Activated CD4-positive, alpha-beta T cell treated with anti-CD3 and anti-CD28 coated beads, Interleukin-2, Interleukin-4, amounts not matched to agents 100 ng/mL and 50 ng/mL, durations not matched to agents 16 hours and 8 hours (primary cell): Measurements from ENCODE around the gene ZNF107.

ENCODE experiments used
- DNase-seq: peaks from one replicate; pipeline ENCODE4 v3.0.0-alpha.2; 2020; ENCODE audit warnings: low spot score

ZNF107 gene

DNA sequence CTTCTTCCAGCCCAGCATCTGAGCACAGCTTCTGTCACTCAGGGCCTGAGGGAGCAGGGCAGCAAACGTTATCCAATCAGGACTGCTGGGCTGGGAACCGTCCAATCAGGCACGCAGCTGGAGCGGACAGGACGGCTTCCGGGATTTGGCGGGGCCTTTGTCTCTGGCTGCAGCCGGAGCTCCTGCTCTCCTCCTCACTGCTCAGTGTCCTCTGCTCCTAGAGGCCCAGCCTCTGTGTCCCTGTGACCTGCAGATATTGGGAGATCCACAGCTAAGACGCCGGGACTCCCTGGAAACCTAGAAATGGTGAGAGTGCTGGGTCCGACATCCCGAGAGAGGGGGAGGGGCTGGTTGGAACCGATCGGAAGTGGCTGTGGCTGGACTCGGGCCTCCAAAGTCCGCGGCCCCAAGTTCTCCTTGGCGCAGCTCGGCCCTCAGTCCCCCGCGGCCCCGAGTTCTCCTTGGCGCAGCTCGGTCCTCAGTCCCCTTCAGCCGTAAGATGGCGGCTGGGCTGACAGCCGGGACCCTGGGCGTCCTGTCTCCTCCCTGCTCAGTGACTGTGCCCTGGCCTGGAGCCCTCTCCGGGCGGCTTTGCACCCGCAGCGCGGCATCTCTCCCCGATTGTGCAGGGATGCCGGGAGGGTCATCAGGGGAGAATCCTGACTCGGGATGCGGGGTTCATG is at the start of gene ZNF107:
ZNF107 (plus strand) TSS at position 154 of the 683 bp plus-strand sequence; CDS start at position 304, 150 bp downstream.
- DNase-seq, result peak; percentile 90

DNA sequence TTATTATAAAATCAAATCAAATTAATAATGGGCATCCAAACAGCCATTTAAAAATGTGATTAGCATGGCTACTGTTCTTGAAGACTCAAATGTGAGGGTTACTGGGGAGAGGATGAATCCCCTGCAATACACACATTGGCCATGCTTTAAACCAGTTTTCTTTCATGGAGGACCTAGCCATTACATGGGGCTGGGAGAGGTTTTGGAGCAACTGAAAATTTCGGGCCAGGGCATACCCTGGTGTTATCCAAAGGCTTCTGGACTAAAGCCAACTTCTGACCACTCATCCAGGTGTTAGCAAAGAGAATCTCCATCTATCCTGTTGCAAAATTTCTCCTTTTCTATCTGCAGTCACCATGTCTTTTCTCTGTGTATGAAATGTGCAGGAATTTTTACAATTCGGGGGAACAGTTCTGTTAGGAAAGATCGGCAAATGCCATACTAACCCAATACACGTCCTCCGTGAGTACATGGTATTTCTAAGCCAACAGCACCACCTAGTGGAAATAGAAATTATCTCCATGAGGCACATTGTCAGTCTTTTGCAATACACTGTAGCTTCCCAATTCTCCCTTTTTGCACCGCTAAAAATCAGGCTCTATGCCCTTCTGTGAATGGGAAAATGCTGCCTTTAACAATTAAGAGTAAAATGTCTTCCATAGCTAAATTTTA is 47.0 kb upstream of the ZNF107 start:
- DNase-seq, result peak; percentile 44

DNA sequence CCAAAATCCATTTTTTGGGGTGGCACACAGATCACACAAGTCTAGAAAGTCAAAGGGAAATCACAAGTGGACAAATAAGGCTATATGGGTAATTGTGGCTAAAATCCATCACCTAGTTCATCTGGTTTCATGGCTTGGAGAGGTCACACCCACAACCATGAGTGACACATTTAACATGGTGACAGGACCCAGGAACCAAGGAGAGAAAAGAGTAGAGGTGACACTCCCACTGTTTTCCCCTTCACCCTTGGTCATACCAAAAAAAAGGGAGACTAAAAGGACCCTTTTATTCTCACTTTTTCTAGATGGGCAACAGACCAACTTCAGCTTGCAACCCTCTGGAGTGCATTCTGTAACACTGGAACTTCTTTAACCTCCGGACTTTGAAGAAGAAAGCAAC is 46.2 kb upstream of the ZNF107 start:
- DNase-seq, result no peak

DNA sequence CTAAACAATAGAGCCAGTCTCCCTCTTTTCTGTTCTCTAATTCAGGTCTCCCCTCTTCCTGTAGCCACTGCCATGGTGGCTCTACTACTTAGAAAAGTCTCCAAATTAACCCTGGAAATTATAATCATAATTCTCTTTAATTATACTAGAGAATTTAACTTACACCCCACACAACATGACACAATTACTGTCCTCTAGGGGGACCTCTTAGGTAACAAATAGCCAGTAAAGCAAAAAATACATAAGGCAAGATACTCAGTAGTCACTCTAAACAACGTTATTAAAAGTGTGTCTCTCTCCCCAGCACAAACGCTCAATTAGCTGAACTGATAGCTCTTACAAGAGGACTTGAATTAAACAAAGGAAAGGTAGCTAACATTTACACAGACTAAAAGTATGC is 44.3 kb upstream of the ZNF107 start:
- DNase-seq, result no peak

DNA sequence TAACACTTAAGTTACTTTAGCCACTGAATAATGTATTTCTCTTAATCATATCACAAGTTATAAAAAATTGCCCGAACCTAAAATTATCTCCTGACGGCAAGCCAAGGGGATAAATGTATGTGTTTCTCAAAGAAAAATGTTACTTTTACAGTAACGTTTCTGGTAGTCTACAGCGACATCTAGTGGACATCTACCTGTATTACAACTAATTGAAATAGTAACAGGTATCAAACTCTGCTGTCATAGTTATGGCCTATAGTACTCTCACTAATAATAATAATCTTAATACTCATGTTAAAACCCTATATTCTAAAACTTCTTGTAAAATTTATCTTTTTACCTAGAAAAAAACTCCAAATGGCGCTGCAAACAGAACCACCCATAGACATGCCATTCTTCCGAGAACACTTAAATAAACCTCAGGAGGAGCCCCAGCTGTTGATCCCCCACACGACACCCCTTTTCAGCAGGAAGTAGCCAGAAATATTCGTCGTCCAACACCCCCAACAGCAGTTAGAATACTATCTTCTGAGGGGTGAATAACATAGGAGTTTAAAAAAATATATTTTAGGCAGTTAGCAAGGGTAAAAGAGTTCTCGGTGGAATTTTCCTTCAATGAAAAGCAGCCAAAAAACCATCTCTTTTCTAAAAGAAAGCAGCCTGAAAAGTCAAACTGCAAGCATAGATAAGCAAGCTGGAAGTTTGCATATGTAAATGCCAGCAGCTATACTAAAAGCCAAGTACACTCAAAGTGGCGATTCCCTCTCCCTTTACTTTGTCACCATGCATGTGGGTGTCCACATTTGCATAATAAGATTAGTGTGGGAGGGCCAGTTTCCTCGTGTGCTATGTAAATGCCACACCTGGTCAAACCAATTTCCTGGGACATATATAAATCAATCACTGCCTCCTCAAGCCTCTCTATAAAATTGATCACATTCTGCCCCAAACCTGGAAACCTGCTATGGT is 40.5 kb upstream of the ZNF107 start:
- DNase-seq, result peak; percentile 25

DNA sequence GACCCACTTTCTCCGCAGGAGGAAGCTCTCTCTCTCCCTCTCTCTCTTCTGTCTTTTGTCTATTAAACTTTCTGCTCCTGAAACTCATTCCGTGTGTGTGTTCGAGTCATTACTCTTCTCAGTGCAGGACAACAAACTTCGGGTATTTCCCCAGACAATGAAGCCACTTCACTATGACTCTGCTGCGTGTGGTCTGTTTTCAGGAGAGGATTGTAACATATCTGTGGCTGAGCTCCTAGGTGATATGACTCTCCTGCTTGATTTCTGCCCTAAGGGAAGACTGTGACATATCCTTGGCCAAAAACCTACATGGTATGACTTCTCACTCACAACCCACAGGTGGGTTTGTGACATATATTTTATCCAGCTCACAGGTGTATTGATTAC is 39.9 kb upstream of the ZNF107 start:
- no peak for DNase-seq

DNA sequence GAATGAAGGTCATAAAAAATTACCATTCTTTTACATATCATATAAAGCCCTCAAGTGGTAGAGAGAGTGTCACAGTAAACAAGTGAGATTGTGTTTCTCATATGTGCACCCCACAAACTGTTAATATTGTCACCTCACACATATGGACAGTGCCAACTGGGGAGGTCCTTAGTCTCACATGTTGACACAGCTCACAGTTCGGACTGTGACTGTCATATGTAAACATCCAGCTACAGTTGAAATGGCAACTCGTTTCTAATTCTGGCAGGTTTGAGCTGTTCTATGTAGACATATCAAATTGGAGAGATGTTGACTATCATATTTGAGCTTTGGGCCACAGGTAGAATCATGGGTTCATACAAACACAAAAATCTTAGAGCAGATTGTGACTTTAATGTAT is 39.4 kb upstream of the ZNF107 start:
- no peak for DNase-seq

DNA sequence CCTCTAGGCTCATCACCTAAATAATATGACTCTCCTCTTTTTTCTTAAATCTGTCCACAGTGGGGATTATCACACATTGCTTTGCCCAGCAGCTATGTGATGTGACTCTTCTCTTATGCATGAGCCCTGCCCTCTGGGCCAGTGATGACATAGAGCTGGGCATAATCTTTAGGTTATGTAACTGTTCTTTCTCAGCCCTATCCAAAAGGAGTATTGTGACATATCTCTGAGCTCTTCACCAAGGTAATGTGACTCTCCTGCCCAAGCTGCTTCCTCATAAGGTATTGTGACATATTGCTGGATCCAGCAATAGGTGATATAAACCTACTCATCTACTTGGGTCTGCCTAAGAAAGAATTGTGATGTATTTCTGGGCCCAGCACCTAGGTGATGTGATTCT is 37.7 kb upstream of the ZNF107 start:
- DNase-seq, result no peak

DNA sequence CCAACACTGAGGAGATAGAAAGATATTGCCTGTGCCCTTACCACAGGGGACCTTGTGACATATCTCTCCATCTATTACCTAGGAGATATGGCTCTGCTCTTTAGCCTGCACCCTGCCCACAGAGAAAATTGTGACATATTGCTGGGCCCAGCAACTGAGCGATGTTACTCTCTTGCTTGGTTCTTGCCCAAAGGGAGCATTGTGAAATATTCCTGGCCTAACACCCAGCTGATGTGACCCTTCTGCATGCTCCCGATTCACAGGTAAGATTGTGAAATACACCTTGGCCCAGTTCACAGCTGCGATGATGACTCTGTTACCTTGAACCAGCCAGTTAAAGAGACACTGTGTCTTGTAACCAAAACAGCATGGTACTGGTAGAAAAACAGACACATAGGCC is 37.2 kb upstream of the ZNF107 start:
- DNase-seq, result no peak

DNA sequence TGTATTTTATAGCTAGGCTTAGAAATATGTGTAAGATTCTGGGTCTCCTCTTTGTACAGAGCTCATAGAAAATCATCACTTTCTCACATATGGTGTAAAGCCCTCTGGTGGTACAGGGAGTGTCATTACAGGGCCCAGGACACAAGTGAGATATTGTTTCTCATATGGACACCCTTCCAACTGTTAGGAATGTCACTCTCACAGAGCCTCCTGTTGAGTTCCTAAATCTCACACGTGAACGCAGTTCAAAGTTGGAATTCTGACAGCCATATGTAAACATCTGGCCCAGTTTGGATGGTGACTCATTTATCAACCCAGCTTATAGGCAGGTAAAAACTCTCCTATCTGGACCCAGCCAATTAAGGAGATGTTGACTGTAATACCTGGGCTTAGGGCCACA is 35.4 kb upstream of the ZNF107 start:
- no peak for DNase-seq

DNA sequence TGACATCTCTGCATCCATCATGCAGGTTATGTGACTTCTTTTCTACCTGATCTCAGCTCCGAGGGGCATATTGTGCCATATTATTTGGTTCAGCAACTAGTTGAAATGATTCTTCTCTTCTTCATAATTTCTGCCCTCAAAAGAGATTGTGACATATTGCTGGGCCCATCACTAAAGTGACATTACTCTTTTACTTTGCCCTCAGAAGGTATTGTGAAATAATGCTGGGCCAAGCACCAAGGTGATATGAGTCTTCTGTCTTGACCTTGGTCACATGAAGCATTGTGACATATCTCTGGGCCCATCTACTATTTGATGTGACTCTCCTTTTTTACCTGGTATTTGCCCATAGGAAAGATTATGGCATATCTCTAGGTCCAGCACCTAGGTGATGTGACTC is 33.9 kb upstream of the ZNF107 start:
- no peak for DNase-seq

DNA sequence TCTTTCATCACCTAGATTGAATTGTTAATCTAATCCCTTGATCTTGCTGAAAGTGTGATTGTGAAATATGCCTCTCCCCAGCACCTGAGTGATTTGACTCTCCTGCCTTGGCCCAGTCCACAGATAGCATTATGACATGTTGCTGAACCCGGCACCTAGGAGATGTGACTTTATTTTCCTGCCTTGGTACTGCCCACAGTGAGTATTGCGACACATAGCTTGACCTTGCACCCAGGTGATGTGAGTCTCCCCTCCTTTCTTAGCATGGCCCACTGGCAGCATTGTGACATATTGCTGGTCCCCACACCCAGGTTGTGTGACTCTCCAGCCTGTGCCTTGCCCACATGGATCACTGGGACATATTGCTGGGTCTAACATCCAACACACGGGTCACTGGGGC is 32.5 kb upstream of the ZNF107 start:
- no peak for DNase-seq

DNA sequence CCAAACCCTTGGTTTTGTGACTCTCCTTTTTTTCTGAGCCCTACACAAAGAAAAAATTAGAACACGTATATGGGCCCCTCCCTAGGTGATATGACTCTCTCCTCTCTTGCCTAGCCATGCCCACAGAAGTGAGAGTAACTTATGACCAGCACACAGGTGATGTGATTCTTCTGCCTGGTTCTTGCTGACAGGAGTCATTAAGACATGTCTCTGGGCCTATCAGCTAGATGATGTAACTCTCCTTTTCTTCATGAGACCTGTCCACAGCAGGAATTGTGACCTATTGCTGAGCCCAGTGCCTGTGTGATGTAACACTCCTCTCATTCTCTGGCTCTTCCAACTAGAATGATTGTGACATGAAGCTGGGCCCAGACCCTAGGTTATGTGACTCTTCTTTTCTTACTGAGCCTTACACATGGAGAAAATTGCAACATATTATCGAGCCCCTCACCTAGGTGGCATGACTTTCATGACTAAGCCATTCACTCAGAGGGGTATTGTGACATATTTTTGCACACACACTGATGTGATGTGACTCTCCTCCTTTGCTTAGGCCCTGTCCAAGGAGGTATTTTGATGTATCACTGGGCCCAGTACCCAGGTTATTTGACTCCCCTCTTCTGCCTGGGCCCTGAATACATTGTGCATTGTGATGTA is 31.4 kb upstream of the ZNF107 start:
- no peak for DNase-seq

DNA sequence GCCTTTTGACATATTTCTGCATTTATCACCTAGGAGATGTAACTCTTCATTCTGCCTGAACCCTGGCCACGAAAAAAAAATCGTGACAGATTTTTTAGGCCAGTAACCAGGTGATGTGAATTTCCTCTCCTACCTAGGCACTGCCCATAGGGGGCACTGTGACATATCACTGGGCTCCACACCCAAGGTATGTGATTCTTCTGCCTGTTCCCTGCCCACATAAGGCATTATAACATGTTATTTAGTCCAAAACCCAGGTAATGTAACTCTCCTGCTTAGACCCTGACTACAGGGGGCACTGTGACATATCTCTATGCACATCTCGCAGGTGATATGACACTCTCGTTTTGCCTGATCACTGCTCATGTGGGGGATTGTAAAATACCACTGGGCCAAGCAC is 29.5 kb upstream of the ZNF107 start:
- no peak for DNase-seq

DNA sequence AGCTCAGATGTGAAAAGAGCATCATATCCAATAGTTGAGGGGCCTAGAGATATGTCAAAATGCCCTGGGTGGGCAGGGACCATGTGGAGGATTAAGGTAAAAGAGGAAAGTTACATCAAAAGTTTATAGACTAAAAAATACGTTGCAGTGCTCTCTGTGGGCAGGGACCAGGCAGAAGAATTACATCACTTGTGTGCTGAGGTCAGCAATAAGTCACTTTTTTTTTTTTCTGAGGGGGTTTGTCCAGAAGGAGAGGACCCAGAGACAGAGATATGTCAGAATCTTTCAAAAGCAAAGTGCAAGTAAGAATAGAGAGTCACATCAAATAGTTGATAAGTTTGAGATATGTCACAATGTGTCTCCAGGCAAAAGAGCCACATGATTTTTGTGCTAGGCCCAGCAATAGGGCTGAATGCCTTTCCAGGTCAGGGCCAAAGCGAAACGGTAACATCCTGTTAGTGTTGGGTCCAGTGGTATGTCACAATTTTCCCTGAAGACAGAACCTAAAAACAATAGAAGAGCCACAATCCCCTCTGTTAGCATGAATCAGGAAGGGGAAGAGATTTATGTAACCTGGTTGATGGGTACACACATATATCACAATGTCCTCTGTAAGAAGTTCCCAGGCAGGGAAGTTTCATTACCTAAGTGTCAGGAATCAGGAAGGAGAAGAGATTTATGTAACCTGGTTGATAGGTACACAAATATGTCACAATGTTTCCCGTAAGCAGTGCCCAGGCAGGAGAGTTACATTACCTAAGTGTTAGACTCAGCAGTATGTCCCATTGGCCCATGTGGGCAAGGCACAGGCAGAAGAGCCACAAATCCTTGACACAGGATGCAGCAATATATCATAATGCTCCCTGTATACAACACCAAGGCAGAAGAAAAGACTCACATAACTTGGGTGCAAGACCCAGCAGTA is 28.1 kb upstream of the ZNF107 start:
- DNase-seq, result no peak

DNA sequence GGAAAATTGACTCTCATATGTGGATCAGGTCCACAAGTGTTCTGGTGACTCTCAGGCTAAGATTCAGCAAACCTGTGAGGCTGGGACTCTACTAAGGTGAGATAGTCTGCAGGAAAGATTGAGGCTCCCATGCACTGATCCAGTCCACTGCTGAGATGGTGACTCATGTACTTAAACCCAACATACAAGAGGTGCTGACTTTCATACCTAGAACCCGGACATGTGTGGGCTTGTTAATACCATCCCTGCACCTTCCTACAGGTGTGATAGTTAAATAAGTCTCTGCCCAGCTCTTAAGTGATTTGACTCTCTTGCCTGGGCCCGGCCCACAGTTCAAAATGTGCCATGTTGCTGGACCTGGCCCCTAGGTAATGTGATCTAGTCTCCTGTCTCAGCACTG is 27.1 kb upstream of the ZNF107 start:
- DNase-seq, result no peak

DNA sequence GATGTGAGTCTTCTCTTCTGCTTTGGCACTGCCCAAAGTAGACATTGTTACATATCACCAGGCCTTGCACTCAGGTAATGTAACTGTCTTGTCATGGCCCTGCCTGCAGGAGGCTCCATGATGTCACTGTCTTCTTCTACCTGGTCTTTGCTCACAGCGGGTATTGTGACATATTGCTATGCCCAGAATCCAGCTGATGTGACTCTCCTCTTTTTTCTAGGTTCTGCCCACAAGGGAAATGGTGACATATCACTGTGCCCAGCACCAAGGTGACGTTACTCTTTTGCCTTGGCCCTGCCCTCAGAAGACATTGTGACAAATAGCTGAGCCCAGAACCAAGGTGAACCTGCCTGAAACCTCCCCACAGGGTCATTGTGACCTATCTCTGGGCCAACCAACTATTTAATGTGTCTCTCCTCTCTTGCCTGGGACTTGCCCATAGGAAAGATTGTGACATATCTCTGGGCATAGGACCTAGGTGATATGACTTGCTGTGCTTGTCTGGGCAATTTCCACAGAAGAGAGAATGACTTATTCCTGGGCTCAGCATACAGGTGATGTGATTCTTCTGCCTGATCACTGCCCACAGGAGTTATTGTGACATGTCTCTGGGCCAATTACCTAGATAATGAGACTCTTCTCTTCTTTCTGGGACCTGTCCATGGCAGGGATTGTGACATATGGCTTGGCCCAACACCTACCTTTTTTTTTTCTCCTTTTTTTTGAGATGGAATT is 26.5 kb upstream of the ZNF107 start:
- DNase-seq, result no peak

DNA sequence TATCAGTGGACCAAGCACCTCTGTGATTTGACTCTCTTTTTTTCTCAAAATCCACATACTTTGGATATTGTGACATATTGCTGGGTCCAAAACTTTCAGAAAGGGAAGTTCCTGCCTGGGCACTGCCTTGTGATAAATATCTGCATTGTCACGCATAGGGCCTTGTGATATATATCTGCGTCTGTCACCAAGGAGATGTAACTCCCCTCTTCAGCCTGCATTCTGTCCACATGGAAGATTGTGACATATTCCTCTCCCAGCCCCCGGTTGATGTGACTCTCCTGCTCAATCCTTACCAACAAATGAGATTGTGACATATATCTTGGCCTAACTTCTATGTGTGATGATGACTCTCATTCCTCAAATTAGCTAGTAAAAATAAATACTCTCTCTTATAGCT is 25.4 kb upstream of the ZNF107 start:
- no peak for DNase-seq

DNA sequence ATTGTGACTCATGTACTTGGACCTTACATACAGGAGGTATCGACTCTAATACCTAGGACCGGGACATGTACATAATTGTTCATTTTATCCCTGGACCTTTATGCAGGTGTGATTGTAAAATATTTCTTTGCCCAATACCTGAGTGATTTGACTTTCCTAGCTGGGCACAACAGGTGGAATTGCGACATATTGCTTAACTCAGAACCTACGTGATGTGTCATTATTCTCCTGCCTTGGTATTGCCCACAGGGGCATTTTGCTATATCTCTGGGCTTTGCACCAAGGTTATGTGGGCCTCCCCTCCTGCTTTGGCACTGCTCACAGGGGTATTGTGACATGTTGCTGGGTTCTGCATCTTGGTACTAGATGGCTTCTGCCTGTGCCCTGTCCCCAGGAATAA is 23.9 kb upstream of the ZNF107 start:
- DNase-seq, result no peak

DNA sequence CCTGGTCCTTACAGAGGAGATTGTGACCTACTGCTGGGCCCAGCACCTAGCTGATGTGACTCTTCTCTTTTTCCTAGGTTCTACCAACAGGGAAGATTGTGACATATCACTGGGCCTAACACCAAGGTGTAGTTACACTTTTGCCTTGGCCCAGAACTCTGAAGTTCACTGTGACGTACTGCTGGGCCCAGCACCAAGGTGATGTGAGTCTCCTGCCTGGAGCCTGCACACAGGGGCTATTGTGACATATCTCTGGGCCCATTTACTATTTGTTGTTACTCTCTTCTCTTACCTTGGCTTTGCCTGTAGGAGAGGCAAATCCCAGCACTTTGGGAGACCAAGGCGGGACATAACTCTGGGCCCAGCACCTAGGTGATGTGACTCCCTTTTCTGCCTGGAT is 23.1 kb upstream of the ZNF107 start:
- no peak for DNase-seq

DNA sequence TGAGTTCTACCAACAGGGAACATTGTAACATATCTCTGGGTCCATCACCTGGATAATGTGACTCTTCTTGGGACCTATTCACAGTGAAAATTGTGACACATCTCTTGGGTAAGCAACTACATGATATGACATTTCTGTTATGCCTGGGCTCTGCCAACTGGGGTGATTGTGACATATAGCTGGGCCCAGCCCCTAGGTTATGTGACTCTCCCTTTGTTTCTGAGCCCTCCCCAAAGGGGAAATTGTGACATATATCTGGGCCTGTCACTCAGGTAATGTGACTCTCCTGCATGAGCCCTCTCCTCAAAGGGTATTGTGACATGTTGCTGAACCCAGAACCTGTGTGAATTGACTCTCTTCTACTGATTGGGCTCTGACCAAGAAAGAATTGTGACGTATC is 22.4 kb upstream of the ZNF107 start:
- no peak for DNase-seq
